NCI-H226 (cell line): Measurements from ENCODE around the gene TMCC1.
"Not testable (repeated sequence)": the region's sequence is repeated elsewhere in the genome, so short reads cannot be mapped to it uniquely, and the experiment has no call there.

ENCODE experiments used
- DNase-seq: peaks from one replicate; pipeline ENCODE4 v3.0.0-alpha.2; 2015

TMCC1 gene

DNA sequence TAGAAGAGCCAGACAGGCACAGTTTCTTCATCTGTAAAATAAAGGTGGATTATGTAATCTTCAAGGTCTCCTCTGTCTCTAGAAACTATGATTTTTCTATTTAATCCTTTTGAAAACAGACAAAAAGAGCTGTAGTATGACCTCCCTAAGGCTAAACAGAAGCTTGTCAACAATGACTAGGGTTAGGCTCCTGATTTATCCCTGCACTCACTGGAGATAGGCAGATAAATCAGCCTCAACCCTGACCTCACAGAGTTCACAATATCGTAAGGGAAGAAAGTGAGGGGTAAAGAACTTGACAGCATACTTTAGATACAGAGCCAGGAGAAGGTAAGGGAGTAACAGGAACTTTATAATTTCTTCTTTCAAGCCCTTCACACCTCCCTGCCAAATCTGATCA is 124.8 kb downstream of the TMCC1 start:
- no peak for DNase-seq

DNA sequence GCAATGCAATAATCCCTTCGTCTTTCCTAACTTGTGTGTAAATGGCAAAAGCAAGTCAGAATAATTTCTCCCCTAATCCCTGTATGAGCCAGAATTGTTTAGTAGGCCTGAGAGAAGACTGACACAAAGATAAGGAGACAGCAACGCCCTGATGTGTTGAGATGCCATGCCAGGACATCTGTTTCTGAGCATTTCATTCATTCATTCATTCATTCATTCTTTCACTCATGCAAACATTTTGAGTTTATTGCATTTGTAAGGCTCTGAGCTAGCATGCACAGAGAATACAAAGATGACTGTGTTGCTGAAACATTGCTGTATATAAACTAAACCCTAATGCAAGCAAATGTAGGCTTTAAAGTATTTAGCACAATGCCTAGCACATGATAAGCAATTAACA is 127.4 kb downstream of the TMCC1 start:
- DNase-seq, result no peak

DNA sequence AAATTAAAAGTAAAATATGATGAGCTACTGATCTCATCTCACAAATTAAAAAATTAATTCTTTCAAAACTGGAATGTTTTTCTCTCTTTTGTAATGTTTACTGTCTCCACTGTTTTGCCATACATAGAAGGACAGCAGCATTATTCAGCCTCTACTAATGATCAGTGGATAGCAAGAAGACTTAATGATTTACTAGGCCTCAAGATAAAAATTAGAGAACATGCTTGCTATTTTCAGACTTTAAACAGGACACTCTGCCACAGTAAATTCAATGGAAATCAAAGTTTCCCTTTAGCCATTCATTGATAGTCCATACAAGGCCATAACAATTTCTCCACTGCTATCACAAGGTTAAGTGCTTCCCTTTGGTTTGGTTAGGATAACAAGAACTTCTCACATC is 129.4 kb downstream of the TMCC1 start:
- no peak for DNase-seq

DNA sequence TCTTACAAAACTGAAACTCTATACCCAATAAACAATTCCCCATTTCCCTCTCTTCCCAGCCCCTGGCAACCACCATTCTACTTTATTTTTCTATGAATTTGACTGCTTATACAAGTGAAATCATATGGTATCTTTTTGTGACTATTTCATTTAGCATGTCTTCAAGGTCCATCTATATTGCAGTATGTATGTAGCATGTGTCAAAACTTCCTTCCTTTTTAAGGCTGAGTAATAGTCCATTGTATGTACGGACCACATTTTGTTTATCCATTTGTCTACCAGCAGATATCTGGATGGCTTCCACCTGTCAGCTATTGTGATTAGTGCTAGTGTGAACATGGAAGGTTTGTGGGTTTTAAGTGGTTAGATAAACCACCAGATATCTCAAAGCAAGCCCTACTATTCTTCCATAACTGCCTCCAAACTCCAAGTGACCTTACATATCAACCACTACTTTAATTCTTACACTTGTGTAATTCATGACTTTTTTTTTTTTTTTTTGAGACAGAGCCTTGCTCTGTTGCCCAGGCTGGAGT is 134.7 kb downstream of the TMCC1 start:
- no peak for DNase-seq

DNA sequence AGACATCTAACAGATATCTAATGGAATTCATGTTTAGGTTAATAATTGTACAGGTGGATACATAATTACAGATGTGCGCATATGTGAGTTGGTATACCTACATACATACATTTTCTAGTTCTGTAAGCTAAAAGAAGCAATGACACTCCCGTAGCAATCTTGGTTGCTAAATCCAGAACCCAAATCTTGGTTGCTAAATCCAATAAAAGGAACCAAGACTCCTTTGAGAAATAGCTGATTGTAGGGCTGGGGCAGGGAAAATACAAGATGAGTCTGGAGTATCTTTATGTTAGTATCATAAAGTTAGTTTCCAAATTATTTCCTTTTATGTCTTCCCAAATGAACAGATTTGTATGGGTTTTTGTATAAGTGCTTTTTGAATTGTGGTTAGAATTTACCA is 135.2 kb downstream of the TMCC1 start:
- DNase-seq, result no peak

DNA sequence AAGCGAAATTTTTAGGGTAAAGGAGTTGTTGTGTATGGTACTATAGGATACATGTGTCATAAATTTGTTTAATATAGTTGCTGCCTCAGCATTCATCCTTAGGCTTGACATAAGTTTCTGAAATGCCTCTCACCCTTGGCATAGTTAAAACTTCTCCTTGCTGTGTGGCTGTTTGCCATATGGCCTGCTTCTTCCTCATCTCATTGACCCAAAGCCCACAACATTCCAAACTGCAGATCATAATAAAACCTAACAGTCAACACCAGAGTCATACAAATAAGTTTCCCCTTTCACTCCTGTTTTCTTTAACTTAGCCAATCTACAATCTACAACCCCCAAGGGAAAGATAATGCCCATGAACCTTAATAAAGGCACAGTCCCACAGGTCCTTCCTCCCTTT is 136.6 kb downstream of the TMCC1 start:
- DNase-seq, result peak; percentile 24

DNA sequence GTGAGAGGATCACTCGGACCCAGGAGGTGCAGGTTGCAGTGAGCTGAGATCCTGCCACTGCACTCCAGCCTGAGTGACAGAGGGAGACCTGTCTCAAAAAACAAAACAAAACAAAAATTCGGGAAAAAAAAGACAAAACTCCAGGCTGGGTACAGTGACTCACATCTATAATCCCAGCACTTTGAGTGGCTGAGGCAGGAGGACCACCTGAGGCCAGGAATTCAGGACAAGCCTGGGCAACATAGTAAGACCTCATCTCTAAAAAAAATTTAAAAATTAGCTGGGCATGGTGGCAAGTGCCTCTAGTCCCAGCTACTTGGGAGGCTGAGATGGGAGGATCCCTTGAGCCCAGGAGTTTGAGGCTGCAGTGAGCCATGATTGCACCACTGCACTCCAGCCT is 142.4 kb downstream of the TMCC1 start:
- not testable (repeated sequence) for DNase-seq

DNA sequence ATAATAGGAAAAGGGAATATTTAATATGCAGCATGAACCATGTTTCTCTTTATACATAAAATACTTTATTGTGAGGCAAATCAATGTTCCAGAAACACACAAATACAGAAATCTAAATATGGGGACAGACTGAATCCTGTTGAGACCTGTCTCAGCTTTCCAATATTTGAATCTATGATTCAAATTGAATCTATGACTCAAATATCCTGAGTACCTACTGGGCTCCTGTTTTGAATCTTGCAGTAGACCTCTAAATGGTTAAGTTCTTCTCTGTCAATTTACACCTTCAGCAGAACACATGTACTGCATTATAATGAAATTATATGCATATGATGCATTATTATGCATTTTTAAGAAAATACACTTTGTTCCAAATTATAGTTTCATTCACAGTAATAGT is 143.8 kb downstream of the TMCC1 start:
- no peak for DNase-seq

DNA sequence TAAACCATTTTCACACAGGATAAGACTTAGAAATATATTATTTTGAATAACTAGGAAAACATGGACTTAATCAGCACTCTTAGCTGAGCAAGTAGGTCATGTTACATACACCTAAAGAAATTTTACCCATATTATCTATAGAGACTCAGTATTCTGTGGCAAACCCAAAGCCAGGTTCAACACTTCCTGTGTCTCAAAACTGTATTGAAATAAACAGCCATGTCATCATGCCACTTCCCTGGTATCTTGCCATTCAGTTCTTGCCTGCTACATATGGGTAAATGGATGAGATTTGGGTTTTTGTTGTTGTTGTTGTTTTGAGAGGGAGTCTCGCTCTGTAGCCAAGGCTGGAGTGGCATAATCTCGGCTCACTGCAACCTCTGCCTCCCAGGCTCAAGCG is 145.5 kb downstream of the TMCC1 start:
- no peak for DNase-seq

DNA sequence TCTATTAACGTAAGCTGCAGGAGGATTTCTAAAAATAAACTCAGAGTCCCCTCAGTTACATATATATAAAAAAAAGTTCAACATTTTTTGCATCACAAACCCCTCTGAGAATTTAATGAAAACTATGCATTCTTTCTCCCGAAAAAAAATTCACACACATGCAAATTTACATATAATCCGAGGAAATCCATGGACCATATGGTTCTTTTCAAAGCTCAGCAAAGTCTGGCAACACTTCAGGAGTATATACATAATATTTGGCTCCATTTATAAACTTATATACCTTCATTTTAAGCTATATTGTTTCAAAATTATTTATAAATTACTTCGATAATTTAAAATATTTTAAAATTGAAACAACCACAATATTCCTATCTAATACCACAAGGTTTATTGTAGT is 146.4 kb downstream of the TMCC1 start:
- no peak for DNase-seq

DNA sequence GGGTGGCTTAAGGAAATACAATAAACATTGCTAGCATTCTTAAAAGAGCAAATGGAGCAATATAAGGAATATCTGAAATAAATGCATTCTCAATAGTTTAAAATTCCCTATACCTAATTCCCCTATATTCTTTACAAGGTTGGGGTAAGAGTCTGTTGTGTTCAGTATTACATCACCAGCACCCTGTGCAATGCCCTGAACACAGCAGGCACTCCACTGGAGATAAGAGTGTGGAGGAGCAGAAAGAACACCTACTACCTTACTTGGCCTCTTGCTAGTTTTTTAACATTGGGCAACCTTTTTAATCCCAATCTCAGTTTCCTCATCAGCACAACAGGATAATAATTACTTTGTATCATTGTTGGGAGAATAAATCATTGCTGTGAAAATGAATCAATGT is 146.9 kb downstream of the TMCC1 start:
- peak; percentile 53 for DNase-seq

DNA sequence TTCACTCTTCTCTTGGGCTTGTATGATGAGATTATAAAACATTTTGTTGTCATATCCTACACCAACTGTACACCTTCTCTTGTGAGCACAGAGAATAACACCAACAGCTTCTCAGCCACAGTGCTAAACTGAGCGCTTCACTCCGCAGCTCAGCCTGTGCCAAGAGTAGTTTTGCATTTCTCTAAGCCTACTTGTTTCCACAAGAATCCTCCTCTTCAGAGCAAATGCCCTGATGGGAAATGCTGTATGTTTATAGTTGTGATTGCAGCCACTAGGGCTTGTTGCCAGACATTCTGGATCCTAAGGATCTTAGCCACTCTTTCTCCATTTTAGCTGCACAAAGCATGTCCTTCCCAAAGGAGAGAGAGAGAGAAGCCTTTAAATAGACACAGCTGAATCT is 148.3 kb downstream of the TMCC1 start:
- no peak for DNase-seq

DNA sequence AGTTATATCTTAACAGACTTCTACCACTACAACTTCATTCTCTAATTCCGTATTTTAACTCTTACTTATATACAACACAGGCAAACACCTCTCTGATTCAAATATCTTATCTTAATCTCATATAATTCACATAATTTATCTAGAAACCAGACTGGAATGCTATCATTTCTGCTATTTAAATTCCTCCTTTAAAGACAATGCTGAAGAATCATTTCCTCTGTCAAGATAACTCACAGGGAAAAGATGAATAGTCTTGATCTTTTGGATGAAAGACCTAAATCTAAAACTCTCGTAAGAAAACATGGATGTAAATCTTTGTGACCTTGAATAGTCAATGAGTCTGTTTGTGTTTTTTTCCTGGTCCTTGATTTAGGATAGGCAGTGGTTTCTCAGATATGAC is 151.7 kb downstream of the TMCC1 start:
- DNase-seq, result no peak

DNA sequence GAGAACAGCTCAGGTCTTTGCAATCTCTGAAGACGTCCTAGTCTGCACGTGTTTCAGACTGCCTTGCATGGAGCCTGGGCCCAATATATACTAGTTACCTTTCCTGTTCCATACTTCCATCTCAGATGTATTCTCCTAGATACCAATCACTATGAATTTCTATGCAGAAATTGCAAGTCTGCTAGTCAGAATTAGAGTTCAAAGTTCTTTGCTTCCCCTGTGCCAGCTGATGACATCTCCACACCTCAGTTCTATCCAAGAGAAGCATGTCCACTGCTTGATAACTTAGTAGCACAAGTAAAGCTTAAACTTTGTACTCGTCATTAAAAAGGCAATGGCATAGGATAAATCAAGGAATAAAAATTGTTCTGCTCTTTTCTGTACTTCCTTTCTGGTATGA is 153.4 kb downstream of the TMCC1 start:
- DNase-seq, result no peak

DNA sequence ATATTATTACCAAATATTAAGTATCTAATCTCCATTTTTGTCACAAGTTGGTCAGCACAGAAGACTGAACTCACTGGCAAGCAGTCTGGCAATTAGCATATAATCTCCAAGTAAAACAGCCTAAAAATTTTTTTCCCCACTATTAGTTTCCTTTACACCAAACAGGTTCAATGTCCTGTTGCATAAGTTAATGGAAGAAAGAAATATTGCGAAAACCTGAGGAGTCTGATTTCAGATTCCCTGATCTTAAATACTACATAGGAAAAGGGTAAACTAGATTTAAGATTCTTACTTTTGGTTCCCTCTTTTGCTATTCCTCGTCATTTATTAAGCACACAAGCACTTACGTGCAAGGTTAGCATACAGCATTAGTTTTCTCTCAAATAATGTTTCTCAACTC is 153.9 kb downstream of the TMCC1 start:
- no peak for DNase-seq

DNA sequence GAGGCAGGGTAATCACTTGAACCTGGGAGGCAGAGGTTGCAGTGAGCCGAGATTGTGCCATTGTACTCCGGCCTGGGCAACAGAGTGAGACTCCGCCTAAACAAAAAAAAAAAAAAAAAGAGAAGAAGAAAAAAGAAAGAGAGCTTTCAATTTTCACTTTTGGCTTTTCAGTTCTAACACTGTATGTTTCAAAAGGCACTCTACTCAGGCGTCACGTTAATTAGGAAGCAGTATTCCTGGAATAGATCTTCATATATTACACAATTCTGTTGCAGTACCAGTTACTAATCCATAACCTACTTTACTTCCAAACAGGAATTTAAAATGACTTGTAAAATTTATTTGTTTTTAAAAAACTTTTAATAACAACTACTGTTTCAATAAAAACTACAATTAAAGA is 155.3 kb downstream of the TMCC1 start:
- DNase-seq, result no peak

DNA sequence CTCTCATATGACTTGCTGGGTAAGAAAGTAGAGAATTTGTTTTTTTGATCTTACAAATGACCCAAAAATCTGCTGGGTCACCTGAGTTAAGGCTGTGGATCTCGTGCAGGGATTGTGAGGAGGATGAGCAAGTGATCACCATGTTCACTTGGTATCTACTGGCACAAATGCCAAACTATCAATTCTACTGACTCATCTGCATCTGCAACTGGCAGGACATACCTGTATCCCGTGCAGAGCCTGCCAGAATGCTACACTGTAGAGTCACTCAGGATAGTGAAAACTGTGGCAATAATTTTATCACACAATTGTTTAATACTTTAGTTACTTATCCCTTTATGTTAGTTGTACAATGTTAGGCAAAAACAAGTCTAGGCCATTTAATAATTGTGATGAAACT is 157.4 kb downstream of the TMCC1 start:
- no peak for DNase-seq

DNA sequence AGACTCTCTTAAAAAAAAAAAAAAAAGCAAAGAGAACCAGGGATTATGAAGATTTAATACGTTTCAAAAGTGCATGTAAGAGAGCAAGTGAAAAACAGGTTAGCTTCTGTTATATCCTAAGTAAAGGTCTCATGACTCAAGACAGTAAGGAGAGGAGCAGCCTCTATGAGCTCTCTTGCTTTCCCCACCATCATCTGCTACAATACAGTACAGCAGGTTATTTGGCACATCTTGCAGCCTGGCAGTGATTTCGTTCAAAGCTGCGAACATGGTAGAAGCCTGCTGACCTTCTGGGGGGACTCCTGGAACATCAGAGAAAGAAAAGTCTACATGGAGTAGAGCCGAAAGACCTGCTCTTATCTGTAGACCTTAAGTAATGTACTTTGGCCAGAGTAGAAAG is 157.9 kb downstream of the TMCC1 start:
- DNase-seq, result no peak

DNA sequence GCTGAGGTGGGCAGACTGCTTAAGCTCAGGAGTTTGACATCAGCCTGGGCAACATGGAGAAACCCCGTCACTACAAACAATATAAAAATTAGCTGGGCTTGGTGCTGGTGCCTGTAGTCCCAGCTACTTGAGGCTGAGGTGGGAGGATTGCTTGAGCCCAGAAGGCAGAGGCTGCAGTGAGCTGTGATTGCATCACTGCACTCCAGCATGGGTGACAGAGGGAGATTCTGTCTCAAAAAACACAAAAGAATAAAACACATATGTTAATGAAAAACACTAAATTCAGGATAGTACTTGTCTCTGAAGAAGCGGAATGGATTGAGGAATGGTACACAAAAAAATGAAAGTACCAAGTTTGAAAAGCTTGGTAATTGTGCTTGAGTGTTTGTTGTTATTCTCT is 159.1 kb downstream of the TMCC1 start:
- DNase-seq, result no peak

DNA sequence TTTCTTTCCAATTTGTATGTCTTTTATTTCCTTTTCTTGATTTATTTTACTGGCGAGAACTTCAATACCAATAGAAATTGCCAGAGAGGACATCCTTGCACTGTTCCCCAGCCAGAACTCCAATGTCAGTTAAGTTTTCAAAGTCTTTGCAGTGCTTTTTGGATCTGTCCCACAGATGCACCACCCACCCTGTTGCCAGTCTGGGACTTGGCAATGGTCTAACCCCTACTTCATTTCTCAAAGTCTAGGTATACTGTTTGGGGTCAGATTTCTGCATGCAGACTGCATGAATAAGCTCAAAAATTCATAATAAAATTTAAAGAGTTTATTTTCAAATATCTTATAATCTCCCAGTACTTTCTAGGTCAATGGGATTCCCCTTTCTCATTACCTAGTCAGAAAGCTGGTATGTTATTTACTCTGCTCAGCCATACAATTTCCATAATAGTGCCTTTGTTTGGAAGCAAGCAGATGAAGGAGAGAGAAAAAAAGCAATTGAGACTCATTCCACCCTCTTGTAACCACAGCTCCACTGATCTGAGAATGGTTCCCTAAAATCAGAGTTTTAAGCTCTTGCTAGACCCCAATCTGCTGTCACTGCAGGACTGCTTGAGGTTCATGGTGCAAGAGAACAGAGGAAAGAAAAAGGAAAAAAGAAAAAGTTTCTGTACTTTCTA is 161.2 kb downstream of the TMCC1 start:
- DNase-seq, result no peak

DNA sequence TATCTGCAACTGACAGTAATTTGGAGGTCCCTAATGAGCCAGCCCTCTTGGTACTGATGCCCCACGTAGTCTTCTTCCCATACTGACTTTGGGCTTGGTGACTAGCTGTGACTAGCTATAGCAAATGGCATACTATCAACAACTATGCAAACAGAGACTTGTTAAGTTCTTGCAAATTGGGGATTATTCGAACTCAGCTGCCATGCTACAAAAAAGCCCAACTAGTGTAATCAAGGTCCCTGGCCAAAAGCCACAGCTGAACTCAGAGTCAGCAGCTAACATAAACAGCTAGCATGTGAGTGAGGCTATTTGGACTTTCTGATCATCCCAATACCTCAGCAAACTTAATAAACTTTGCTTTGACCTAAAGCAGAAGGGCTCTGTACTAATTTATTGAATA is 165.8 kb downstream of the TMCC1 start:
- DNase-seq, result no peak

DNA sequence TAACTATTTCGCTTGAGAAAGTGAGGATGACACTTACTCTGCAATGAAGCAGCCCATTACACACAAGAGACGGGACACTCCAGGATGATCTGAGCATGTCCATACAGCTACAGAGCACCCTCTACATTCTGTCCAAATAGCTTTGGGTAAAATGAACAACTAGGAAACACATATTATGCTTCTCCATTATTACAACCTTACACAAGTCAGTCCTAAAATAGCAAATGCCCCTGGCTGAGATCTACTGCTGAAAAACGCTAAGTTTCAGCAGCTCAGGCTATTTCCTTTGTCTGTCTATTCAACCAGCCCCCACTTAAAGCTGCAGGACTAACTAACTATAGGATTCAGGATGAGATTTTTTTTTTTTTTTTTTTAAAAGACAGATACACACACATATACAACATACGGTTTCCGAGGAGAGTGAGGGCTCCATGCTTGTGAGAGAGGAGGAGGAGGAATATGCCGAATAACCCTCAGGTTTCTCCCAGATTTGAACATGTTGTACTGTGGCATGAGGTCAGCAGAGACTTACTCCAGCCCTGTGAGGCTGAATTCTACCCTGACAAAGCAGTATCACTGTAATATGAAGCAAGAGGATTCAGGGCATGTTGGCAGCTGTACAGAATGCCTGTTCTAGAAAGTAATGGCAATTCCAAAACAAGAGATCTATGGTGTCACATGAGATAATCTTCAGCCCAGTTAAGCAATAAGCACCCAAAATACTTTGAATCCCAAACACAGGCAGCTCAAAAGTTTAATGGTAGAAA is 169.8 kb downstream of the TMCC1 start:
- DNase-seq, result peak; percentile 74

DNA sequence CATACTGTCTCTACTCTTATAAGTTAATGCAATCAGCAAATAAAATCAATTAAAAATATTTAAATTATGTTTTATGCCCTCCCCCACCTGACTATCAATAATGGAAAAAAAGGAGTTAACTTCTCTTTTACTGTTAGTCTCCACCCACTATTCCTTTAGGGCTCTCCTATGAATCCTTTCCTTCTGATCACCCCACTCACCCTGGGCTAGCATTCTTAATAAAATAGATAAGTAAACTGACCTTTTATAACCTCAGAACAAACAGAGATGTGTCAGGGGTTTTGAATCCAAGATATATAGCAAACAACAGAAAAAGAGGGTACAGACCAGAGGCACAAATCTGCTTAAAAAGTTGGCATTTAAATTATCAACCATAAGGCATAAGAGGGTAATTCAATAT is 171.0 kb downstream of the TMCC1 start:
- DNase-seq, result no peak

DNA sequence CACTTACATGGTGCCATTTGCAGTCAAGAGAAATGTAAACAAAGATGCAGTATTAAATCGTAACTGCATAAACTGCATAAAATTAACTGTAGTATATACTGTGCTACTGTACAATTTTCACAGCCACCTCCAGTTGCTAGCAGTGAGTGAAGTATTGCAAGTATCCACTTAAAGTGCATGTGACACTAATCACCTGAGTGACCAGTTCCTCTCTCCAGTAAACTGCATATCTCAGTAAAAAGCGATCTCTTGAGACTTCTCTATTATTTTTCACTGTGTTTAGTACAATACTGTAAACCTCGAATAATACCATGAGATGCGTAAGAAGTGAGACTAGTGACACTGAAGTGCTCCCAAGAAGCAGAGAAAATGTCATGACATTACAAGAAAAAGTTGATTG is 175.3 kb downstream of the TMCC1 start:
- no peak for DNase-seq

DNA sequence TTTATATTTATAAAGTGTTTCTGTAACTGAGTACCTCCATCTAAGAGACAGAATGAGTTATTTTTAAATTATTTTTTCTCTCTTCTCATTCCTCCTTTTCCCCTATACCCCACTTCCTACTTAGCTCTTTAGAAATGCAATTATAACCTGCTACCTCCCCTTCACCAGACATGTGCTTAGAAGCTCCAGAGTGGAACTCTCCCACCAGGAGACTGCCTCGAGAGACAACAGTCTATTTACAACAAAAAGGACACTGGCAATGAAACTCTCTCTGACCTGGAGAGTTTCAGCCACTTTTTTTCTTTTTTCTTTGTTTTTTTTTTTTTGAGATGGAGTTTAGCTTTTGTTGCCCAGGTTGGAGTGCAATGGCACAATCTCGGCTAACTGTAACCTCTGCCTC is 177.7 kb downstream of the TMCC1 start:
- no peak for DNase-seq
